Neural cell (in vitro differentiated cells): ENCODE data around the gene DPP7.

Experiments
- EP300 ChIP-seq: fragments of 450-650 bp; conservative IDR thresholded peaks from 2 replicates; pipeline ENCODE4 v1.6.1; 2014; ENCODE audit warnings: antibody characterized with exemption, mild to moderate bottlenecking, moderate library complexity; ENCODE audit not compliant: poor library complexity, severe bottlenecking
- EZH2 ChIP-seq: fragments of 200-600, 300-800 bp; shearing (Covaris generic), sonication (generic); IDR thresholded peaks from 2 replicates; pipeline ENCODE4 v1.6.1; 2014; ENCODE audit warnings: antibody characterized with exemption, low read length, borderline replicate concordance, mild to moderate bottlenecking; ENCODE audit not compliant: insufficient read depth, poor library complexity, severe bottlenecking
- MXI1 ChIP-seq: fragments of 450-650 bp; conservative IDR thresholded peaks from 2 replicates; pipeline ENCODE4 v1.6.1; 2014; ENCODE audit warnings: antibody characterized with exemption, mild to moderate bottlenecking; ENCODE audit not compliant: poor library complexity, severe bottlenecking
- POLR2AphosphoS5 ChIP-seq: IDR thresholded peaks from 2 replicates; pipeline ENCODE4 v1.6.1; 2012
- TAF1 ChIP-seq: IDR thresholded peaks from 2 replicates; pipeline ENCODE4 v1.6.1; 2012; ENCODE audit warnings: low read depth
- TF ChIP-seq, protein P1 (sequence below): fragments of 450-650 bp; IDR thresholded peaks from 2 replicates; pipeline ENCODE4 v1.5.1; 2014; ENCODE audit warnings: antibody characterized with exemption, mild to moderate bottlenecking, moderate library complexity; ENCODE audit not compliant: poor library complexity, severe bottlenecking
- TF ChIP-seq, protein P2 (sequence below): IDR thresholded peaks from 2 replicates; pipeline ENCODE4 v1.6.1; 2012; ENCODE audit warnings: borderline replicate concordance

DNA sequence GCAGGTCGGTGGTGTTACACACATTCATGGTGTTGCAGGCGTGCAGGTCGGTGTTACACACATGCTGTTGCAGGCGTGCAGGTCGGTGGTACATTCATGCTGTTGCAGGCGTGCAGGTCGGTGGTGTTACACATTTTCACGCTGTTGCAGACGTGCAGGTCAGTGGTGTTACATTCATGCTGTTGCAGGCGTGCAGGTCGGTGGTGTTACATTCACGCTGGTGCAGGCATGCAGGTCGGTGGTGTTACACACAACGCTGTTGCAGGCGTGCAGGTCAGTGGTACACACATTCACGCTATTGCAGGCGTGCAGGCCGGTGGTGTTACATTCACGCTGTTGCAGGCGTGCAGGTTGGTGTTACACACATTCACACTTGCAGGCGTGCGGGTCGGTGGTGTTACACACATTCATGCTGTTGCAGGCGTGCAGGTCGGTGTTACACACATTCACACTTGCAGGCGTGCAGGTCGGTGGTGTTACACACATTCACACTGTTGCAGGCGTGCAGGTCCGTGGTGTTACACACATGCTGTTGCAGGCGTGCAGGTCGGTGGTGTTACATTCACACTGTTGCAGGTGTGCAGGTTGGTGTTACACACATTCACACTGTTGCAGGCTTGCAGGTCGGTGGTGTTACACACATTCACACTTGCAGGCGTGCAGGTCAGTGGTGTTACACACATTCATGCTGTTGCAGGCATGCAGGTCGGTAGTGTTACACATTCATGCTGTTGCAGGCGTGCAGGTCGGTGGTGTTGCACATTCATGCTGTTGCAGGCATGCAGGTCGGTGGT, 11.1 kb downstream of the DPP7 start:
- TF ChIP-seq TAF1 (no peak), POLR2AphosphoS5 (no peak), EZH2 (no peak), EP300 (no peak), MXI1 (no peak)
- TF ChIP-seq, protein P1, sequence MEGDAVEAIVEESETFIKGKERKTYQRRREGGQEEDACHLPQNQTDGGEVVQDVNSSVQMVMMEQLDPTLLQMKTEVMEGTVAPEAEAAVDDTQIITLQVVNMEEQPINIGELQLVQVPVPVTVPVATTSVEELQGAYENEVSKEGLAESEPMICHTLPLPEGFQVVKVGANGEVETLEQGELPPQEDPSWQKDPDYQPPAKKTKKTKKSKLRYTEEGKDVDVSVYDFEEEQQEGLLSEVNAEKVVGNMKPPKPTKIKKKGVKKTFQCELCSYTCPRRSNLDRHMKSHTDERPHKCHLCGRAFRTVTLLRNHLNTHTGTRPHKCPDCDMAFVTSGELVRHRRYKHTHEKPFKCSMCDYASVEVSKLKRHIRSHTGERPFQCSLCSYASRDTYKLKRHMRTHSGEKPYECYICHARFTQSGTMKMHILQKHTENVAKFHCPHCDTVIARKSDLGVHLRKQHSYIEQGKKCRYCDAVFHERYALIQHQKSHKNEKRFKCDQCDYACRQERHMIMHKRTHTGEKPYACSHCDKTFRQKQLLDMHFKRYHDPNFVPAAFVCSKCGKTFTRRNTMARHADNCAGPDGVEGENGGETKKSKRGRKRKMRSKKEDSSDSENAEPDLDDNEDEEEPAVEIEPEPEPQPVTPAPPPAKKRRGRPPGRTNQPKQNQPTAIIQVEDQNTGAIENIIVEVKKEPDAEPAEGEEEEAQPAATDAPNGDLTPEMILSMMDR = no peak
- TF ChIP-seq, protein P2, sequence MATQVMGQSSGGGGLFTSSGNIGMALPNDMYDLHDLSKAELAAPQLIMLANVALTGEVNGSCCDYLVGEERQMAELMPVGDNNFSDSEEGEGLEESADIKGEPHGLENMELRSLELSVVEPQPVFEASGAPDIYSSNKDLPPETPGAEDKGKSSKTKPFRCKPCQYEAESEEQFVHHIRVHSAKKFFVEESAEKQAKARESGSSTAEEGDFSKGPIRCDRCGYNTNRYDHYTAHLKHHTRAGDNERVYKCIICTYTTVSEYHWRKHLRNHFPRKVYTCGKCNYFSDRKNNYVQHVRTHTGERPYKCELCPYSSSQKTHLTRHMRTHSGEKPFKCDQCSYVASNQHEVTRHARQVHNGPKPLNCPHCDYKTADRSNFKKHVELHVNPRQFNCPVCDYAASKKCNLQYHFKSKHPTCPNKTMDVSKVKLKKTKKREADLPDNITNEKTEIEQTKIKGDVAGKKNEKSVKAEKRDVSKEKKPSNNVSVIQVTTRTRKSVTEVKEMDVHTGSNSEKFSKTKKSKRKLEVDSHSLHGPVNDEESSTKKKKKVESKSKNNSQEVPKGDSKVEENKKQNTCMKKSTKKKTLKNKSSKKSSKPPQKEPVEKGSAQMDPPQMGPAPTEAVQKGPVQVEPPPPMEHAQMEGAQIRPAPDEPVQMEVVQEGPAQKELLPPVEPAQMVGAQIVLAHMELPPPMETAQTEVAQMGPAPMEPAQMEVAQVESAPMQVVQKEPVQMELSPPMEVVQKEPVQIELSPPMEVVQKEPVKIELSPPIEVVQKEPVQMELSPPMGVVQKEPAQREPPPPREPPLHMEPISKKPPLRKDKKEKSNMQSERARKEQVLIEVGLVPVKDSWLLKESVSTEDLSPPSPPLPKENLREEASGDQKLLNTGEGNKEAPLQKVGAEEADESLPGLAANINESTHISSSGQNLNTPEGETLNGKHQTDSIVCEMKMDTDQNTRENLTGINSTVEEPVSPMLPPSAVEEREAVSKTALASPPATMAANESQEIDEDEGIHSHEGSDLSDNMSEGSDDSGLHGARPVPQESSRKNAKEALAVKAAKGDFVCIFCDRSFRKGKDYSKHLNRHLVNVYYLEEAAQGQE = no peak
